Keratinocyte (primary cell): ENCODE results near the gene MGRN1.

Experiments
- CTCF ChIP-seq, 3 experiments: IDR thresholded peaks in 1 of 3; conservative IDR thresholded peaks in 1 of 3; optimal IDR thresholded peaks in 1 of 3; 2 replicates in 2 of 3; 3 replicates in 1 of 3; pipeline versions ENCODE3 to v1.5.1; 2011; ENCODE audit warnings: low read length in 3 of 3, mild to moderate bottlenecking in 3 of 3, moderate library complexity in 2 of 3, control low read depth in 1 of 3, inconsistent platforms in 1 of 3; ENCODE audit not compliant: insufficient read depth in 2 of 3; ENCODE audit errors: extremely low read depth in 1 of 3
- EZH2 ChIP-seq: IDR thresholded peaks from one replicate; pipeline ENCODE4 v1.6.1; 2012; ENCODE audit warnings: inconsistent platforms, mild to moderate bottlenecking, low read length, moderate library complexity

DNA sequence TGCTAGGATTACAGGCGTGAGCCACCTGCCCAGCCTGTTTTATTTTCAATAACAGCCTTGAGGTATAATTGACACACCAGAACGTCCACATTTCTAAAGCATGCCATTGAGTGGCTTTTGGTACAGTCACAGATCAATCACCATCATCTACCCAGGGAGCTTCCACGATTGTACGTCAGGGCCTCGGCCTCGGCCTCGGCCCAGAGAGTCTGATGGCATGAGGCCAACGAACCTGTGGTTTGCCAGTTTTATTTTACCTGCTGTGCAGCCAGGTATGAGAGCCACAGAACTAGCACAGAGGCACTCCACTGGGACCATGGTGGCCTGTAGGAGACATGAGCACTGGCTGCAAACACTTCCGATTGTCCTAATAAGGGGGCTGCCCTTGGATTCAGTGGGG is 18.3 kb upstream of the MGRN1 start:
- TF ChIP-seq CTCF (optimal IDR thresholded peaks at IDR 0.05 in 1 of 3, IDR thresholded peaks at IDR 0.05 in 1 of 3, conservative IDR thresholded peaks at IDR 0.05 in 1 of 3; ENCODE audit: extremely low read depth in 1 of 3, insufficient read depth in 2 of 3, low read length in 3 of 3) (no peak), EZH2 (no peak)
